Measurements from ENCODE around the gene IGF2BP3. TPM values are rescaled to one million over a fixed set of nuclear protein-coding genes. Genes with fewer than 3 reads are reported as not detected.

IGF2BP3 gene
- total RNA-seq, 1 donor from 2014 or later: 37.7 TPM

DNA sequence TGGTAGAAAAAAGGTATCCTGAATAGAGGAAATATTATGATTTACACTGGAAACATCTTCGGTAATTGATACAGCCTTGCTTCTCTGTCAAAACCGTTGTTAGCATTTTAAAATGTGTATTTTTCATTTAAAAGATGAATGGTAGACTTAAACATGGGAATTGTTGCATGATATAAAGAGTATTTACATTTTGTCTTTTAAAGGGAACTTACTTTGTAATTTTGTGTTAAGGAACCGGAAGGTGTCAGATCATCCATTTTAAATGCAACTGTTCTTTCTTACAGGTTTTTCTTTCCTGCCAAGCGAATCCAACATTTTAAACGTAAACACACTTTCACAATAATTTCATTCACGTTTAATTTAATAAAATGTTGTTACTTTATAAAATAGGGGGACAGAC lies 1.8 kb upstream of the IGF2BP3 start:
- peak; percentile 39 for DNase-seq

DNA sequence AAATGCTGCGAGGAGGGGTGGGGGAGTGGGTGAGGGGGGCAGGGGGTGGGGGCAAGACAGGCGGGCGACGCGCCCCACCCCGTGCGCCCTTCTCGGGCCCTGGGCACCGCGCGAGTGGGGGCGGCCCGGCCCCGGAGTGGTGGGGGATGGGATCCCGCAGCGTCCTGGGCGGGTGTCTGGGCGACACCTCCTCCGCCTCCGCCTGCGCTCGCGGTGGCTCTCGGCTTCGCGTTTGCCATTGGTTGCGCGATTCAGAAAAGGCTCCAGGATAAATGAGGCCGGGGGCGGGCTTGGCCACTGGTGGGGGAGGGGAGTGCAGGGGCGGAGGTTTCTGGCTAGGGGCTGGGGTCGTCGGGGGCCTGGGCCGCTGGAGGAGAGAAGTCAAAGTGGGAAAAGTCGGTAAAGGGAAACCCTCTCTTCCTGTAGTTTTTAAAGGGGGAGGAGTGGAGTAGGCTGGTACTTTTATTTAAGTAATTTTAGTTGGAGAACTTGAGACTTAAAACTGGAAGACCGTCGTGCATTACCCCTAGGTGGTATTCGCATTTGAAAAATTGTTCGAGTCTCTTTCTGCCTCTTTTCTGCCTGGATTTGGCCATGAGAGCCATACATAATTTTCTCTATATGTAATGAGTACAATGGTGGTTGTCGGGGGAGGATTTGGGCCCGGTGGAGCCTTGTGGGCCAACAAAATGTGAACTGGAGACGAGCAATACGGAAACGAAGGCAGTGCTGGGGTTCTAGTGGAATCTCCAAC lies 992 bp upstream of the IGF2BP3 start:
- peak; percentile 96 for DNase-seq

DNA sequence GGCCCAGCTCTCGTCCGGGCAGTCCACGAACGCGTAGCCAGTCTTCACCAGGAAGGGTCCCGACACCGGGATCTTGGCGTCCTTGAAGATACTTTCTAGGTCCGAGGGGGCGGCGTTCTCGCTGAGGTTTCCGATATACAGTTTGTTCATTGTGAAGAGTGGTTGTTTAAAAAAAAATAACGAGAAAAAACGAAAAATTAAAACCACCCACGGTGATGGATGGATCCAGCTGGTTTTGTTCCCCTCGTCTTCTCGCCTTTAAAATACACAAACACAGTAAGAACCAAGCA lies 385 bp downstream of the IGF2BP3 start:
- DNase-seq: no peak

DNA sequence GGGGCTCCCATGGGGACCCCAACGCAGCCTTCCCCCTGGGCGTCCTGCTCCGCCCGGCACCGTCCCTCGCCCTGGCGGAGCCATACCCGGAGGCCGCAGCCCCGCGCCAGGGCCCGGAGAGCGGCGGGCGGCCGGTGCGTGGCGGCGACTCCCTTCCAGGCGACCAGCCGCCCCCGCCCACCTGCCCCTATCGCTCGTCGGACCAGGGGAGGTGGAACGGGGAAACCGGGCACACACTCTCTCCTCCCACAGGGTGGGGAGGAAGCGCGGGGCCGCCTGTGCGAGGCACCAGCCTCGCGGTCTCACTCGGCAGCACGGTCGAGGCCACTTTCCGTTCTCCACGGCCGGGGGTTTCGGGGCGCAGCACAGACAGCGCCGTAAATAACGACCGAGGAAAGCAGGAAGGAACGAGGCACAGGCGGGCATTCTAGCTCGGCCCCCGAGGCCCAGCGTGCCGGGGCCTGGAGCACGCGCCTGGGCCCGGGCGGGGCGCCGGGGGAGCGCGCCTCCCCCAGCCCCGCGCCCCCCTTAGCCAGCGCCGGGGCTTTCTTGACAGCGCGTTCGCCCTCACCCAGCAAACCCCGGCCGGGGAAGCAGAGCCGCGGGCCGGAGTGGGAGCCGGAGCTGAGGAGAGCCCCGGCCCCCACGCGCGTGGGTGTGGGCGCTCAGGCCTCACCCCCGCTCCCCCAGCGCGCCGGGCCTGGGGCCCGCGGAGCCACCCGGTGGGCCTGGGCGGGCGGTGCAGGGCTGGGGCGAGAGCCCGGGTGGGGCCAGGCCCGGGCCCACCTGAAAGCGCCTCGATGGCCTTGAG lies 936 bp downstream of the IGF2BP3 start:
- DNase-seq: peak; percentile 68

DNA sequence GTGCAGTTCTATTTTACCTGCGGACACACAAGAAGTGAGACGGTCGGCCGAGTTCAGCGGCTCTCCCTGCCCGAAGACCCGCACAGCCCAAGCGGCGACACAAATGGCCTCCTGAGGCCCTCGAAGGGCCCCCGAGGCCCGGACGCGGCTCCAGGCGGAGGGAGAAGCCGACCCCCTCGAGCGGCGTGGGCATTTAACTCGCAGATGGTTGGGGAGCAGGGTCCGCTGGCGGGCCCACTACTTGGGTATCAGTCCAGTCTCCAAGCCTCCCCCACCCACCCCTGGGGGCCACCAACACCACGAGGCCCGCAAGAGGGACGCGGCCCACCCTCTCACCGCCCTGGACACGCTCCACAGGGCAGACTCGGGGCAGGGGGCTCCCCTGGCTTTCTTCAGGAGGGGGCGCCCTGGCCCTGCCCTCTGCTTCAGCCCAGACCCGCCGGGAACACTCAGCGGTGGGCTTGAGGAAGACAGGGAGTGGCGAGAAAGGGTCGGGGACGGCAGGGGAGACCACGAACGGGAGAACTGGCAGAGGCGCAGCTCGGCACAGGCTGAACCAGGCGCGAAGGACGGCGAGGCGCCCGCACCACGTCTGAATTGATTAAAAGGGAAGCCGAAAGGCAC lies 1.7 kb downstream of the IGF2BP3 start:
- peak; percentile 56 for DNase-seq

DNA sequence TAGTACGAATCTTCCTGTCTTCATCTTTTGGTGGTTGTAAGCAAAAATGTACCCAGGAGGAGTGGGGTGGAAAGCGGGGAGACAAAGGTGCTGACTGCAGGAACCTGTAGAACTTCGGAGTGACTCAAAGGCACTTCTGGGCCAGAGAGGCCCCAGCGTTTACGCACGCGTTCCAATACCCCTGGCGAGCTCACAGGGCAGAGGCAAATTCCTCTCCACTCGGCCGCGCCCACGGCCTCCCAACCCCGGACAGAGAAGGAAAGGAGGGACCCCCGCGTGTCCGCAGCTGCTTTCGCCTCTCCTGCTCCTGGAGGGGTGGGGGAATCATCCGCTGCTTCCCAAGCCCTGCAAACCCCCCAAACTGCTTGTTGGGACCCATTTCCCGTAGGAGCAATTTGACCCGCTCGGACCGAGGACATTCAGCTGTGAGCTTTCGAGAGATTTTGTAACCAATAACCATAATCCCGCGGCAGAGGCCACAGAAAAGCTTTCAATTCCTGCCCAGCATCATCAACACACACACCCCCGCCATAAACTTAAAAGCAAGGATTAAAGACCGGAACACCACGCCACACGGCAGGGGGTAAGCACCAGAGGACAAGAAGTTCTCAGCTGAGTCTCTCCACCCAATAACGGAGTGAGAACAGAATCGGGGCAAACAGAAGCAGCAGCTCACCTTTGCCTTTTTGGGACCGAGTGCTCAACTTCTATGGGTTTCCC lies 2.3 kb downstream of the IGF2BP3 start:
- peak; percentile 79 for DNase-seq

DNA sequence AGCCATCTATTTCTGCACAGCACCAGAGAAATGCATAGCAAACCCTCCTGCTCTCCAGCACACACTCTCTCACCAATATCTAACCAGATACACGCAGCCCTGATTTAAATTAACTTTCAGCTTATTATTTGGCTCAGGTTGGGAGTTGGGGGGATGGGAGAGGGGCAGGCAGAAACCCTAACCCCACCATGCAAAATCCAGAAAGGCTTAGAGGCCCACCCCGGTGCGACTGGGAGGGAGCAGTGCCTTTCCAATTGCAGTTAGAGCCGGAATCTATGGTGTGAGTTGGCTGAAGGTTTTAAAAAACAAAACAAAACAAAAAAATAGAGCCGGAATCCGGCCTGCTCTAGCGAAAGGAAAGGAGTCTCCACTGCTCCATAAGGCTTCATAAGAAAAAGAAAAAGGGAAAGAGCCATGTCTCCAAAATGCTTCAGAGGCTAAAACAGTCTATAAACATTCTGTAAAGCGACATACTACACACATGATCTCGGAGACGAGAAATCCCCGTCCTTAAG lies 2.9 kb downstream of the IGF2BP3 start:
- peak; percentile 63 for DNase-seq

DNA sequence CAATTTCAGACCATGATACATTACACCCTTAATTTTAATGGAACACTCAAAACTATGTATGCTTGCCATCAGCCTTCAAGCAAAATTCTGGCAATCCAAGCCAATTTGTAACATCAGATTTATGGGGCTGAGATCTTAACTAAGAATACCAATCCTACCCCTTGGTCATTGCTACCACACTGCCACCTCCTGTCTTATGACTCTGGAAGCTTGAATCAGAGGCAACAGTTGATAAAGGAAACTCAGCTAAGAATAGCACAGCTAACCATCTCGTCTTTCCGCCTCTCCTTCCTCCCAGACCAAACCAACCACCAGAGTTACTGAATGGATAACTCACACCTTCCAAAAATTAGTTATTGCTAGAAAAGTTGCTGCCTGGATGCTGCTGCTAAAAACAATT lies 7.4 kb downstream of the IGF2BP3 start:
- peak; percentile 61 for DNase-seq

DNA sequence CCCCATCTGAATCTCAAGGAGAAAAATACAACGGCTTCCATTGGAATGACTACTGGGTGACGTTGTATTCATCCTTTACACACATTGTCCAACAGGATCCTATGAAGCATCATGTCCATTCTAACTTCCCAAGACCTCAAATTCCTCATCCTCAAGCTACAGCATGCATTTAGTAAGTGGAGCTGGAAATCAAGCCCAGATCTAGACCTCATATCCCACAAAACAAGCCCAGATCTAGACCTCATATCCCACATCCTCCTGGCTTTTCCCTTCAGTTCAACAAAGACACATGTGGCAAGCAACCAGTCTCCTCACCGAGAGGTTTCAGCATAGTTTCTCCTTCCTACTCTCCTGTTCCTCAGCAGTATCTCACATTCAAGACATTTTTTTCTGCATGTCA lies 12.2 kb downstream of the IGF2BP3 start:
- DNase-seq: no peak

DNA sequence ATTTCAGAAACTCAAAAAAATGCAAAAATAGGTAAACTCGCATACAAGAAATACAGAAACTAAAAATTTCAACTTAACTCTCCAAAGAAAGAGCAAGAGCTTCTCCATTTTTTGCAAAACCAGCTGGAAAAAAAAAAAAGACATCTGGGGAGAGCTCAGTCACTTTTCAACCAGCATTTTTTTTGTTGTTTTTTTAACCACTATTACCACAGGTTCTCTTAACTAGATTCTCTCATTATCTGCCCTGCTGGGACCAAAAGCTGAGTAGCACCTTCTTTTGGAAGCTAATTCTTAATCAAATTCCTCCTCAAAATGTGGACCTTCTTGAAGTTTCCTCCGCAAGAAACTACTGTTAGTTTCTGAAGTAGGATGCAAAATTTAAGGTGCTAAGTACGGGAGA lies 14.2 kb downstream of the IGF2BP3 start:
- no peak for DNase-seq

DNA sequence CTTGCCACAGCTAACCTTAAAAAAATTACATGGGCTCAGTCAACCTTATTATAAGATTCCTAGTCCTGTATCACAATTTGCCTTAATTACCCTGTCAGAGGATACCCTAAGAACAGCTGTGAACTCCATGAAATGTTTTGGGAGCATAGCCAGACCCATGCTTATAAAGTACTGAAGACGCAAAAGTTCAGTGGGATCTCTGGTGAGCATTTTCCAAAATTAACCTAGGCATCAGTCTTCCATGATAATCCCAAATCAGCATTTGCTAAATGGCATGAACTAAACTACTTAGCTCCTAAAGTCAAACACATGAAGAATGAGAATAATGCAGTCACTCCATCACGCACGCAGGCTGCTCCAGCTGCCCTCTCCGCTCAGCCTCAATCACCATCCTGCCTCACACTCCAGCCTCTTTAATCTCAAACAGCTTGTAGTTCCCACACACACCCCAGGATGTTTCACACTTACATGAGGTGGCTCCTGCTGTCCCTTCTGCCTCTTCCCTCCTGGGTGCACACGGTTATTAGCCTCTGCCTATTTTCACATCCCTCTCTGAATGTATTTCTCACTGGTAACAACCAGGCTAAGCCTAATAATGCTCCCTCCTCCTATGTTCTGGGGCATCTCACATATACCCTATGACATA lies 15.3 kb downstream of the IGF2BP3 start:
- DNase-seq: peak; percentile 67

DNA sequence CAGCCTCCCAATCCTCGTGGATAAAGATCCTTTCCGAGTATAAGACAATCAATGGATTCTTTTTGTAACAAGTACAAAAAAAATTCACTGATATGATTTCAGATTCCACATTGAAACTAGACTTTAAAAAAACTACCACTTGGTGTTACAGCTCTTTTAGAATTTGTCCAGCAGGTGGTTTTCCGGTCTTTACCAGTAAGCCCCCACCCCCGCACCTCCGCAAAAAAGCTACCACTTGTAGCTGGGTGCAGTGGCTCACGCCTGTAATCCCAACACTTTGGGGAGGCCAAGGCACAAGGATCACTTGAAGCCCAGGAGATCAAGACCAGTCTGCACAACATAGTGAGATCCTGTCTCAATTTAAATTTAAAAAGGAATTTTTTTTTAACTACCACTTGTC lies 19.8 kb downstream of the IGF2BP3 start:
- no peak for DNase-seq

DNA sequence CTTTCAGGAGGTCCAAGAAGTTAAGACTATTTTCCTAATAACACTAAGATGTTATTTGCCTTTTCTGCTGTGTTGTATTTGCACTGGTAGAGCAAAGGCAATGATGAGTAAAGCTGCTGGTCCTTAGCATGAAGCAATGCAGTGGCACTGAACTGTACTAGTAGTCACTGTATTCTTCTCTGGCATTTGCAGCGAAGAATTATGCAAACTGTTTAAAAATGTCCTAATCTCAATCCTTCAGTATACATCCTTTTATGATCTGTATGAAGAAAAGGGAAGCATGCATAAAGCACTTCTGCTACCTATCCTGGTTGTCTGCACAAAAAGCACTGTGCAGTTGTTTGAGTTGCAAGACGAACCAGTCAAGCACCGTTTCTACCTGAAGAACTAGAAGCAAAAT lies 20.4 kb downstream of the IGF2BP3 start:
- no peak for DNase-seq

DNA sequence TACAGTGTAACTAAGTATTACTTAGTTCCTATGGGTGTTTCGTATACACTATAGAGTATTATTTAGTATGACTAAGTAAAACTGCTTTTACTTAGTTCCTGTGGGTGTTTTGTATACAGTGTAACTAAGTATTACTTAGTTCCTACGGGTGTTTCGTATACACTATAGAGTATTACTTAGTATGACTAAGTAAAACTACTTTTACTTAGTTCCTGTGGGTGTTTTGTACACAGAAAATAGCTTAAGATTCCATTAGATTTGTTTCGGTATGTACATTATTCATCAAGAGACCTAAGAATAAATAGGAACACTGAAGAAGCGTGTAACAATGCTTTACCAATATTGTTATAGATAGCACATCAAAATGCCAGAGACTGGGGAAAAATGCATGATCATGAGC lies 25.0 kb downstream of the IGF2BP3 start:
- no peak for DNase-seq

DNA sequence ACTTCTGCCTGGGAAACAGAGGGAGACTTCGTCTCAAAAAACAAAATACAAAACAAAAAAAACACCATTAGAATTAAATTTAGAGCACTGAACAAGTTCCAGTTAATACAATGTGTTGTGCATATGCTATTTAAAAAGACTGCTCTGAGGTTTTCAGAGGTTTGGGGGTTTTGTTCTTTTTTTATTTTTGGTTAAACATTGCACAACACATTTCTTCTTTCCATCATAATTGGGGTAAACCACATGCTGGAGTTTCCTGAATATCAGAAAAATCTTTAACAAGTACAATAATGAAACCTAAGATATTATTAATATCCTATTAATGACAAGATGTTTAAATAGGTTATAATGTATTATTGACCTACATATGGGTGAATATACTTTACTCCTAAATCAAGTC lies 26.3 kb downstream of the IGF2BP3 start:
- no peak for DNase-seq

DNA sequence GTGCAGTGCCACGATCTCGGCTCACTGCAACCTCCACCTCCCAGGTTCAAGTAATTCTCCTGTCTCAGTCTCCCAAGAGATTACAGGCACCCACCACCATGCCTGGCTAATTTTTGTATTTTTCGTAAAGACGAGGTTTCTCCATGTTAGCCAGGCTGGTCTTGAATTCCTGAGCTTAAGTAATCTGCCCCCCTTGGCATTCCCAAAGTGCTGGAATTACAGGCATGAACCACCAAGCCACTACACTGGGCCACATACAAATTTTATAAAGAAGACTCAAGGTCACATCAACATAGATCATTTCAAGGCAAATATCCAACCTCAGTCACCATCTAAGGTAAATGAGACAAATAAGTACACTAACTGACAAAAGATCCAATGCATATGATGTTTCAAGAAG lies 32.1 kb downstream of the IGF2BP3 start:
- DNase-seq: no peak

DNA sequence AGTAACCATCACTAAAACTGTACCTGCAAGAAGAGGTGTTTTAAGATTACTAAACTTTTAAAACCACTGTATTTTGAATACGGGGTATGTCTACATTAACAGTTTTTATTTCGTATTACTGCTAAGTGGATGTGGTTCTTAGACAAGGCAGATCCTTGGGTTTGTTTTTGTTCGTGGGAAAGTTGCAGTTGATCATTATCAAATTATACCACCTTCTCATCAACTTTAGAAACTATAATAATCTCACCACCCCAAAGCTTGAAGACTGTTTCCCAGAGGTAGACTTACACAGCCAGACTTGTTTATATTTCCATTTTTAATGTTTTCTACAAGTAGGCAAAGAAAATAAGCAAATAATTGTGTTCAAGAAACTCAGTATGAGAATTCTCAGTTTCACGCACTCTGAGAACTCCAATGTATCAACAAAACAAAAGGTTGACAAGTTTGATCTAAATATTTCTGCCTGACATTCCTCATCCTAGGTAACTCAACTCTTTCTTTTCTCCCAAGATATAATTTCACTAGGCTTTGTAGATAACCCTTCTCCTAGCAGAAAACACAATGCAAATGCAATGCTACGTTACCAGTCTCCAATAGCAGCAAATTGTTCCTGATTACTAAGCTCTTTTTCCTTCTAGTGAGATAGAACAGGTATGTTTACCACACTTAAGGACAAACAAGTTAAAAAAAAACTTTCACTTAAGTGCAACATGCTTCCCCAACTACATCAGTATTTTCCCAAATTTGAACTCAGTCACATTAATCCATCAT lies 36.0 kb downstream of the IGF2BP3 start:
- no peak for DNase-seq

DNA sequence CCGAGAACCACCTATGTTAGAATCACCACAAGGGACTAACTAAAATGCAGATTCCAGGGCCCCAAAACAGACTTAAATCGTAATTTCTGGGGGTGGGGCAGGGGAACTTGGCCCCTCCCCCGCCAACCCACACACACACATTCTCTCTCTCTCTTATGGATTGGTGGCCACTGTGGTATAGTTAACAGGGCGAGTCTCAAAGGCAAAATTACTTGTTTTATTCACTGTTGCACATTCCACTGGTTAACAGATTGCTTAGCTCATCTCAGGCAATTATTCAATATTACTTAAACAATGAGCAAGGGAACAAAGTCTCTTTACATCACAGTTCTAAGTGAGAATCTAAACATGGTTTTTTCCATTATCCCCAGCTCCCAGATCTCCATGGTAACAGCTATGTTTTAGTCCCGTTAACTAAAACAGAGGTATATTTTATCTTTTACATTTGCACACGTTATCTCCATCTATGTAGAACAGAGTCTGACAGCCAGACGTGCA lies 38.5 kb downstream of the IGF2BP3 start:
- DNase-seq: no peak

DNA sequence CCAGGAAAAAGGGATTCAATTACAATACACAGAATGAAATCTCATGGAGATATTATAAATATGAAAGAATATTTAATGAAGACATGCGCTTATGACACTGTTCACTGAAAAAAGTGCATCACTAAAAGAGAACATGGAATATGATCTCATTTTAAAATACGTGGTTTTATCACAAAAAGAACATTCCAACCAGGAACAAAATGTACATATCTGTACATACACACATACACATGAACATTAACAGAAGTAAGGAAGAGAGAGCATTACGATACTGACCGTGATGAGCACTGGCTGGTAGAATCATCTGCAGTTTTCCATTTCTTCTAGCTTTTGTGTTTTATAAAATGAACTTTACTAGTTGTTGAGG lies 39.4 kb downstream of the IGF2BP3 start:
- no peak for DNase-seq

DNA sequence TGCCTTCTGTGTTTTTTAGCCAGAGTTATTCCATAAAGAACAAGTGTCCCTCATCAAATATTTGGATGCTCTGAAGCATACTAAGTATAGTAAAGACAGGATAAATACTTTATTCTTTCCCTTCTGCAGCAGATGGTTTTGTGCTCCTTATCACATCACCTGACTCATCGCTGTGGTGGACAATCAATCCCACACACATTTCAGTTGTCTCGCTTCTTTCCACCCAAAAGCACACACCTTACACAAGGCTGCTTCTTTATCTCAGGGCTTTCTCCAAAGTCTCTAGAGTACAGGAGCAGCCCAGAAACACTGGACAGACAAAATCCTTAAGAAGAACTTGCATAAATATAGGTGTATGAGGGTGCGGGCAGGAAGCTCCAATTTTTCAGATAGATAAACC lies 43.4 kb downstream of the IGF2BP3 start:
- no peak for DNase-seq

DNA sequence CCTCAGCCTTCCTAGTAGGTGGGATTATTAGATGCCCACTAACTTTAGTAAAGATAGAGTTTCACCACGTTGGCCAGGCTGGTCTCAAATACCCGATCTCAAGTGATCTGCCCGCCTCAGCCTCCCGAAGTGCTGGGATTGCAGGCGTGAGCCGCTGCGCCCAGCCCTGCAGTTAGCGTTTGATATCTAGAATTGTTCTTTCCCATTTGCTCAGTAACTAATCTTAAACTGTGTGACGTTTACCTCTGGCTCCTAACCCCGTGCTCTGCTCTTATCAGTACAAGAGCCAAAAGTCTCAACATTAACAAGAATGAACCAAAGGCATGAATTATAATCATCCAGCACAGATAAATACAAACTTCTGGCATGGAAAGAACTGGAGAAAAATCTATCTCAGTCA lies 47.4 kb downstream of the IGF2BP3 start:
- no peak for DNase-seq
